Hepatic stellate cell (primary cell): ENCODE results near the gene SPDYE4.
"Not testable (repeated sequence)": the region's sequence is repeated elsewhere in the genome, so short reads cannot be mapped to it uniquely, and the experiment has no call there.

Experiments used
- DNase-seq: peaks from one replicate; pipeline ENCODE4 v3.0.0; 2011; ENCODE audit warnings: low spot score

The SPDYE4 gene

GRCh38 chr17:8758137-8758596 is at the start of gene SPDYE4:
SPDYE4 (minus strand) TSS chr17:8758546; CDS start chr17:8758382, 164 bp downstream.
- no peak for DNase-seq

DNA sequence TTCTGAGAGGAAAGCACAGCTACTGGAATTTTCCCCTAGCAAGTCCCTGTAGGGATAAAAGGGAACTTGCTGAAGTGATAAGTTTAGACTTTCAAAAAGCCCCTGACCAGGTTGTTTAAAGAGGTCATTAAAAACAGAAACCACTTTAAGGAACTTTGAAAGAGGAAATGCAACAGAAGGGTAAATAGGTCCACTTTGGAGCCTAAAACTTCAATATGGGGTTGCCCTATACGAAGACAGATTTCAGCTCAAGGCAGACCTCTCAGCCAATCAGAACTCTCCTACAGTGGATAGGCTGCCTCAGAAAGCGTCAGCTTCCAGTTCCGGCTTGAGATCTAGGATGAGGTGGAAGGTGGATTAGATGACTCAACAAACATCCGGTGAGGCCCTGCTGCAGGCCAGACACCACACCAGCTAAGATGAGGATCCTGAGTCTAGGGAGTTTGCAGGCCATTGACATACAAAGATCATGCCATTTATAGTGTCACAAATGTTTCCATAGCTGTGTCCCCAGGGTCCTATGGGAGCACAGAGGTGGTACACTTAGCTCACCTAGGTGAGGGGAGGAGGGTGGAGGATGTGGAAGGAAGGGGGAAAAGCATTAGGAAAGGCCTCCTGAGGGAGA is 48.7 kb upstream of the SPDYE4 start:
- no peak for DNase-seq

- DNase-seq, result no peak
Measured at GRCh38 chr17:8806253-8806925, 48.0 kb upstream of the SPDYE4 start.

DNA sequence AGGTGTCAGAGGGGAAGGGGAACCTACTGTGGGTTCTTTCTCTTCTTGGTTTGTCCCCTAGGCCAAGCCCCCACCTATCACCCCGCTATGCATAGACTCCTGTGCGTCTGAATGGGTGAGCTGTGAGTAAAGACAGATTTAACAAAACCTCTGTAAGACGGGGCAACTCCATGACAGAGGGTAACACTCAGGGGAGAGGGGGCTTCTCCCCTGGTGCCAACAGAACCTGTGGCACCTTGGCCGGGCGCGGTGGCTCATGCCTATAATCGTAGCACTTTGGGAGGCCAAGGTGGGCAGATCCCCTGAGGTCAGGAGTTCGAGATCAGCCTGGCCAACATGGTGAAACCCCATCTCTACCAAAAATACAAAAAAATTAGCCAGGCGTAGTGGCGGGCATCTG is 47.0 kb upstream of the SPDYE4 start:
- DNase-seq, result not testable (repeated sequence)

DNA sequence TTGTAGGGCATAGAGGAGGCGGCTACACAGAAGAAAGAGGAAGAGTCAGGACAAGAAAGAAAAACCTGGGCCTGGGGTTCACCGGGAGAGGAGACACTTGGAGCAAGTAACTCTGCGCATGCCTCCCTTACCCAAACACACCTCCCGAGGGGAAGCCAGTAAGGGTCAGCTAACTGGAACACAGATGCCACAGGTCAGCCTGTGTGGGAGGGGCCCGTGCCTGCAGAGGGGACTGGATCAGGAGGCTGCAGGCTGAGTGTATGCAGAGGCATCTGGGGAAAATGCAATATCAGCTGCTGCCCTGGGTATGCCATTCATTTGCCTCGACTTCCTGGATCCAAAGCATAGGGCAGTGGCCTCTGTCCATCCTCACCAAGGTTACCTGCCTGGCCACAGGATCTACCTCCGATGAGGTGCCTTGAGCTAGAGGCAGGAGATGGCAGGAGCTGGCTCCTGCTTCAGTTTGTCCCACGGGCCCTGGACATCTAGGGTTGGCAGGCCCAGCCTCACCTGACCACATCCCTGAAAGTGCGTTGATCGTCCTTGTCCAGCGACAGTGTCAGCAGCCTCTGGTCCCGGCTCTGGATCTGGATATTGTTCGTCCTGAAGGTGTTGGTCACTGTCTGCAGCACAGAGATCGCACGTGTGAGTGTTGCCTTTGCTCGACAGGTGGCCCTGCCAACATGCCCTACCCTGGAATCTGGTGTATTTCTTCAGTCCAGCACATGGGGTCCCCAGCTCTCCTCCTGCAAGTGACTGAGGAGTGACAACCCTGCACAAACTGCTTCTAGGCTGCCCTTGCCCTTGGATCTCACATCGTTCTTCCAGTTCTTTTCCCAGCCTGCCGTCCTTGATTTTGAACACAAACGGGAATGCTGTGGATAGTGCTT is 45.4 kb upstream of the SPDYE4 start:
- DNase-seq, result no peak

- no peak for DNase-seq
Measured at GRCh38 chr17:8801135-8801840, 42.9 kb upstream of the SPDYE4 start.

DNA sequence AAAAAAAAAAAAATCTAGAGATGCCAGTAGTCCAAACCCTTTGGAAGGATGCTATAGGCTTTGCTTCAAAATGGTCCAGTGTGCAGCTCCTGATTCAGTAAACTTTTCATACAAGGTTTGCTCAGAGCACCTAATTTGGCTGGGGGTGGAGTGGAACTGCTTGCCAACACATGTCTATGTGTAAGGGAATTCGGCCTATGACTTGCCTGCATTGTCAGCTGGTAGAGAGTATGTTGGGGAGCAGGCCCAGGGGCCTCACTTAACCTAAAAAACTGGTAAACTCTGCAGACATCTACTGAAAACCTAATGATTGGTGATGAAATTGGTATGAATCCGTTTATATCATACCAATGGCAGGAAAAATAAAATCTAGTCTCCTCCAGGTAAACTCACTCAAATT is 42.3 kb upstream of the SPDYE4 start:
- no peak for DNase-seq

DNA sequence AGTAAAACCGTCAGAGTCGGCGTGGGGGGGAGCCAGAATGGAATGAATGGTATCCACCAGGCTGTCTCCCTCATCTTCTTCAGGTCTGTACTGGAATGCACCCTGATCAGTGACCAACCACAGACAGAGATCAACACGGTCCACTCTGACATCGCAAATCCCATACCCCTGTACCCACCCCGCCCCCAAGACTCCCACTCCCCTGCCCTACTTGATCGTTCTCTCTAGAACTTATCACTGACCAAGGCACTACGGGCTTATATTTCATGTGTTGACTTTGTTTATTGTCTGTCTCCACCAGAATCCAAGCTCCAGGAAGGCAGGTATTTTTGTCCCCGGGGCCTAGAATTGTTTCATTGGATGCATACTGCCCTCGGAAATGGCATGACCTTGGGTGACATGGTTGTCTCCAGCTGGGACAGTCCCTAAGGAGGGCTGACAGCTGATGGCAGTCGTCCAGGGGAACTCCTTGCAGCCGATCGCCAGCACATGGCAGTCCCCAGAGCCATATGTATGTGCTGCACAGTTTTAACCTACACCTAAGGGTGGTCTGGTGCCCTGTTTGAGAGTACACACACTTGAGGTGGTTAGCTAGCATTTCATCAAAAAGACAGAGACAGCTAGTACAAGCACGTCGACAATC is 41.3 kb upstream of the SPDYE4 start:
- DNase-seq, result no peak

GRCh38 chr17:8798846-8799569 is 40.7 kb upstream of the SPDYE4 start, which contains the start of gene MFSD6L:
MFSD6L (minus strand) TSS chr17:8799365; CDS start chr17:8799120, 245 bp downstream.
- DNase-seq, result no peak

DNA sequence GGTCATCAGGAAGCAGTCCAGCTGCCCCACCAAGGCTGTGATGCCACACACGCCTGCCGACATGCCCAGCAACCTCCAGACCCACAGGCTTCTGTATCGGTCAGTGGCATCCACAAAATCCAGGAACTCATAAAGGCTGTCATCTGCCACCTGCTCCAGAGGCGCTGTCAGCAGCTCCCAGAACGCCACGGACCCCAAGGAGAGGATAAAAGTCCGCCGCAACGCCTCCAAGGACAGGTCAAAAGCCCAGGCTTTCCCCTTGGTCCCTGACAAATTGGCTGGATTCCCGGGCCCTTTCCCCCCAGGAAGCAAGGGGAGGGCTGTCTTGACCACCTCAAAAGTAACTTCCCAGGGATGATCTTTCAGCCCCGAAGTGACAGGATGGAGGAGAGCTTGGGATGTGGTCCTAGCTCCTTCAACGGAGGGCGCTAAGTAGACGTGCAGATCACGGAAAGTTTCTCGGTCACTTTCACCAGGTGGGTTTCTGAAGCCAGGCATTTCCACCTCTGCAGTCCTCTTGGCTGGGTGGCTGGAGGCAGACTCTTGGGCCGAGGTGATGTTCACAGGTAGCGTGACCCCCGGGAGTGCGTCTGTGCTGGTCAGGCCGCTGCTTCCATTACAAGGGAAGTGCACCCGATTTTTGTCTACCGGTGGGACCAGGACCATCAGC is 40.0 kb upstream of the SPDYE4 start:
- no peak for DNase-seq

- no peak for DNase-seq
Measured at GRCh38 chr17:8797621-8798175, 39.4 kb upstream of the SPDYE4 start.

- no peak for DNase-seq
Measured at GRCh38 chr17:8794636-8795035, 36.3 kb upstream of the SPDYE4 start.

- DNase-seq, result no peak
Measured at GRCh38 chr17:8793649-8794048, 35.3 kb upstream of the SPDYE4 start.

DNA sequence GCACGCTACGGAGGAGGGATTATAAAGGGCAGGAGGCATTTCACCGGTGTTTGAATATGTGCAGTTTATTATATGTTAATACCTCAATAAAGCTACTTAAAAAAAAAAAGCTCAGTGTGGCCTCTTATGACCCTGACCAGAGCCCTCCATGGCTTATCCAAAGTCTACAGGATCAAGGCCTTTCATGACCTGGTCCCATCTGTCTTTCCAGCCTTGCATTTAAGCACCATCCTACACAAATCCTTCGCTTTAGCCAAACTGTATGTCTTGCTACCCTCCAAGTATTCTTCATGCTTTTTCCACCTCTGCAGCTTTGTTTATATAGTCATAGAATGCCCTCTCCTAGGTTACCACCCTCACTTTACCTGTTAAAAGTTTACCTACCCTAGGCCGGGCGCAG is 34.3 kb upstream of the SPDYE4 start:
- no peak for DNase-seq

DNA sequence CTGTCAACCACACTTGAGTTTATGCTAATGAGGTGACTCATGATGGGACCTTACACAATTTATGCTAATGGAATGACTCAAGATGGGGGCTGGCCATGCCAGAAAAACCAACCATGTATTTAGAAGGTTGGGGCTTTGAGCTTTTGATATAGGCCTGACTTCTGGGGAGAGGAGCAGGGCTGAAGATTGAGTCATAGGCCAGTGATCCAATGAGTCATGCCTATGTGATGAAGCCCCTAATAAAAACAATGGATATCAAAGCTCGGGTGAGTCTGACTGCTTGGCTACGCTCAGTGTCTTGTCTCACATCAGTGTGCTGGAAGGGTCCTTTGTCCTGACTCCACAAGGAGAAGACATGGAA is 33.5 kb upstream of the SPDYE4 start:
- no peak for DNase-seq

DNA sequence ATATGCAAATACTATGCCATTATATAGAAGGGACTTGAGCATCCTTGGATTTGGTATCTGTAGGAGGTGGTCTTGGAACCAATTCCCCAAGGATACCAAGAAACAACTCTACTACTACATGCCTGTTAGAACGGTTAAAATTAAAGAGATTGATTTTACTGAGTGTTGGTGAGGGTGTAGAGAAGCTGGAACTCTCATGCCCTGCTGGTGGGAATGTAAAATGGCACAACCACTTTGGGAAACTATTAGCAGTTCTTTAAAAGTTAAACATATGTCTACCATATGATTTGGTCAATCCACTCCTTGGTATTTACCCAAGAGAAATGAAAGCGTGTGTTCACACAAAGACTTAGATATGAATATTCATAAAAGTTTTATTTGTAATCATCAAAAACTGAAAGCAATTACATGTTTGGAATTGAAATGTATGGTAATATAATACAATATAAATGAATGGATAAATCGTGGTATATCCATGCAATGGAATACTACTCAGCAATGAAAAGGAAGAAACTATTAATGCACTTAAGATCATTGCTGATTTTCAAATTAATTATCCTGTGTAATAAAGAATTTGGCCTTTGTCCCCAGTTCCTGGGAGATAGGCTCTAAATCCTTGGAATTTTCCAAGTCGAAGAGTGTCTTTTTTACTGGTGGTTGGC is 33.0 kb upstream of the SPDYE4 start:
- no peak for DNase-seq

- no peak for DNase-seq
Measured at GRCh38 chr17:8789743-8790142, 31.4 kb upstream of the SPDYE4 start.

DNA sequence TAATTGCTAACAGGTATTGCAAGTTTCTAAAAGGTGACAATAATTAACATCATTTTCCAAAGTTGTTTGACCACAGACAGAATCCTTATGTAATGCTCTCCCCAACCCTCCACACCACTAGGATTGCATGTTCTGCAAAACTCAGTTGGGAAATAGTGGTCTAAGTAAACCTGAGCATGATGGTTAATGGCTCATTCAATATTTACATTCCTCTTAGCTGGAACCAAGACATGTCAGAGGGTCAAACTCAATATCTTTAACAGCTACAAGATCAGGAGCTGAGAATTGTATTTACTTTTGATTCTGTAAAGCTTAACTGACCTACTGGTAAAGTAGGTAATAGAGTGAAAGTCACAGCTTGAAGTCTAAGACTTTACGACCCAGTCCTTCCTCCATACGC is 30.7 kb upstream of the SPDYE4 start:
- DNase-seq, result no peak
